Hepatocyte (in vitro differentiated cells): ENCODE data around the gene RPL29. TPM values are rescaled to one million over a fixed set of nuclear protein-coding genes. Genes with fewer than 3 reads are reported as not detected.

Source experiments
- DNase-seq: peaks from one replicate; pipeline ENCODE4 v3.0.0-alpha.2; 2016; ENCODE audit warnings: low spot score
- H2AFZ ChIP-seq: fragments of 200-600 bp; sonication (generic); 2 replicates; pipeline ENCODE4 v1.6.0; 2016; ENCODE audit warnings: antibody characterized with exemption, mild to moderate bottlenecking
- H3K27ac ChIP-seq: fragments of 200-600 bp; sonication (generic); 2 replicates; pipeline ENCODE4 v1.5.1; 2016; ENCODE audit warnings: mild to moderate bottlenecking
- H3K27me3 ChIP-seq: fragments of 200-600 bp; sonication (generic); 2 replicates; pipeline ENCODE4 v1.6.1; 2016
- H3K36me3 ChIP-seq: fragments of 200-600 bp; sonication (generic); replicated peaks from 2 replicates; pipeline ENCODE4 v1.5.1; 2016; ENCODE audit warnings: low read depth; ENCODE audit not compliant: insufficient read depth
- H3K4me1 ChIP-seq: fragments of 200-600 bp; sonication (generic); 2 replicates; pipeline ENCODE4 v1.5.1; 2016; ENCODE audit warnings: mild to moderate bottlenecking, moderate library complexity; ENCODE audit not compliant: insufficient read depth
- H3K4me2 ChIP-seq: fragments of 200-600 bp; sonication (generic); 2 replicates; pipeline ENCODE4 v1.6.0; 2016
- H3K4me3 ChIP-seq: fragments of 200-600 bp; sonication (generic); 2 replicates; pipeline ENCODE4 v1.5.1; 2016; ENCODE audit warnings: mild to moderate bottlenecking
- H3K79me2 ChIP-seq: fragments of 200-600 bp; sonication (generic); 2 replicates; pipeline ENCODE4 v1.6.0; 2017; ENCODE audit warnings: mild to moderate bottlenecking
- H3K9me2 ChIP-seq: fragments of 200-600 bp; sonication (generic); replicated peaks from 2 replicates; pipeline ENCODE4 v1.6.0; 2017; ENCODE audit warnings: mild to moderate bottlenecking; ENCODE audit not compliant: insufficient read depth
- H3K9me3 ChIP-seq: fragments of 200-600 bp; sonication (generic); 2 replicates; pipeline ENCODE4 v1.5.1; 2016; ENCODE audit warnings: low read depth, mild to moderate bottlenecking
- H4K20me1 ChIP-seq: fragments of 200-600 bp; sonication (generic); 2 replicates; pipeline ENCODE4 v1.6.0; 2016; ENCODE audit warnings: mild to moderate bottlenecking; ENCODE audit not compliant: insufficient read depth, poor library complexity, severe bottlenecking
- EZH2 ChIP-seq: fragments of 200-600 bp; sonication (generic); IDR thresholded peaks from 2 replicates; pipeline ENCODE4 v1.6.1; 2016; ENCODE audit warnings: antibody characterized with exemption, mild to moderate bottlenecking, borderline replicate concordance
- EZH2phosphoT487 ChIP-seq: fragments of 200-600 bp; sonication (generic); IDR thresholded peaks from one replicate; pipeline ENCODE4 v1.6.1; 2018; ENCODE audit warnings: antibody characterized with exemption, mild to moderate bottlenecking, low read depth, moderate library complexity; ENCODE audit not compliant: unreplicated experiment, severe bottlenecking
- WGBS: methylation state at CpG from one replicate; pipeline ENCODE4 v1.1.6; 2016; ENCODE audit warnings: low lambda C conversion rate; ENCODE audit errors: missing lambda C conversion rate; 5-methylcytosine and 5-hydroxymethylcytosine counted together
- polyA plus RNA-seq: library from polyadenylated mRNA; unstranded; fragments of >200 nt; fragmentation: Nextera tagmentation; extraction: Ambion mirVana; gene quantifications from 2 replicates; pipeline ENCODE4 v1.2.1, GENCODE V29; 2016
- total RNA-seq: library from RNA; depleted of rRNA; stranded (reverse); fragments of >200 nt; gene quantifications from 2 replicates; pipeline ENCODE4 v1.2.3, GENCODE V29; 2014
- TF ChIP-seq, protein P1 (sequence below): fragments of 200-600 bp; sonication (generic); IDR thresholded peaks from 2 replicates; pipeline ENCODE4 v1.5.1; 2016; ENCODE audit warnings: antibody characterized with exemption, mild to moderate bottlenecking; ENCODE audit not compliant: poor library complexity

Gene RPL29
- total and polyA plus RNA-seq, 2 experiments from 2014 or later: 786 to 981 TPM

DNA sequence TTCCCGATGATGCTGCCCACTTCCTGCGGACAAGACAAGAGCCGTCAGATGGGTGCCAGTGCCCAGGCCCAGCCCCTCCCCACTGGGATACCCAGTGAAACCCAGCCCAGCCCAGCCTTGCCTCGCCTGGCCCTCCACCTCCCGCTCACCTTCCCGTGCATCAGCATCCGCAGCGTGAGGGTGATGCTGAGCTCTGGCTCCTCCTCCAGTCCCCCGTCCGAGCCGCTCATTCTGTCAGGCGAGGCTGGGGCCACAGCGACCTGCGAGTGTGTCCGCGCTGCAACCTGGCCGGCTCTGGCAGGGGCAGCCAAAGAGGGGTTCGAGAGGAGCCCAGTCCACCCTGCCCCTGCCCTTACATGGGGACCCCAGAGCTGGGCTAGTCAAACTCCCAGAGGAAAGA is 34.7 kb downstream of the RPL29 start:
- TF ChIP-seq EZH2phosphoT487 (no peak), EZH2 (no peak)
- TF ChIP-seq, protein P1, sequence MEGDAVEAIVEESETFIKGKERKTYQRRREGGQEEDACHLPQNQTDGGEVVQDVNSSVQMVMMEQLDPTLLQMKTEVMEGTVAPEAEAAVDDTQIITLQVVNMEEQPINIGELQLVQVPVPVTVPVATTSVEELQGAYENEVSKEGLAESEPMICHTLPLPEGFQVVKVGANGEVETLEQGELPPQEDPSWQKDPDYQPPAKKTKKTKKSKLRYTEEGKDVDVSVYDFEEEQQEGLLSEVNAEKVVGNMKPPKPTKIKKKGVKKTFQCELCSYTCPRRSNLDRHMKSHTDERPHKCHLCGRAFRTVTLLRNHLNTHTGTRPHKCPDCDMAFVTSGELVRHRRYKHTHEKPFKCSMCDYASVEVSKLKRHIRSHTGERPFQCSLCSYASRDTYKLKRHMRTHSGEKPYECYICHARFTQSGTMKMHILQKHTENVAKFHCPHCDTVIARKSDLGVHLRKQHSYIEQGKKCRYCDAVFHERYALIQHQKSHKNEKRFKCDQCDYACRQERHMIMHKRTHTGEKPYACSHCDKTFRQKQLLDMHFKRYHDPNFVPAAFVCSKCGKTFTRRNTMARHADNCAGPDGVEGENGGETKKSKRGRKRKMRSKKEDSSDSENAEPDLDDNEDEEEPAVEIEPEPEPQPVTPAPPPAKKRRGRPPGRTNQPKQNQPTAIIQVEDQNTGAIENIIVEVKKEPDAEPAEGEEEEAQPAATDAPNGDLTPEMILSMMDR: no peak
- Histone ChIP-seq H3K9me3 (no peaks in the 10 kb centered on the region), H3K4me2 (no peak overlapping the region), H3K4me3 (no peak overlapping the region), H3K4me1 (peaks cover 14% of the 10 kb centered on the region), H4K20me1 (no peaks in the 10 kb centered on the region), H3K27me3 (no peaks in the 10 kb centered on the region), H3K27ac (no peak overlapping the region), H3K79me2 (peaks cover 20% of the 10 kb centered on the region), H2AFZ (no peak overlapping the region), H3K9me2 (no peaks in the 10 kb centered on the region), H3K36me3 (no peaks in the 10 kb centered on the region)
- no peak for DNase-seq
- 93% methylated on average over 18 of the region's 18 CpGs for WGBS

DNA sequence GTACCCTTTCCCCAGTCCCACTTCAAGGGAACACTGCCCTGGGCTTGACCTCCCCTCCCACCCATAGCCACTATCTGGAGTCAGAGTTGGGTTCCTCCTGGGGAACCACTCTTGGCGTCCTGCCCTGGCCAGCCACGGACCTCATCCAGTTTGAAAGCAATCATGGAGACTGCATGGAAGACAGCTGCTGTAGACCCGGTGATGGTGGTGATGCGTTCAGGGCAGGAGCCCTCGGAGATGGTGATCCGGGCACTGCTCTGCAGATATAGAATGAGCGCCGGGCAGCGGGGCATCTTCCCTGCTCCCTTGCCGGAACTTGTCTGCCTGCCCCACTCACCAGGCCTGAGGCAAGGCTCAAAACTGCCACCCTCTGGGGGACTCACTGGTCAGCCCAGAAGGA is 35.3 kb downstream of the RPL29 start:
- TF ChIP-seq, protein P1: no peak
- no peak for TF ChIP-seq EZH2
- TF ChIP-seq EZH2phosphoT487: no peak
- Histone ChIP-seq H4K20me1 (no peaks in the 10 kb centered on the region), H3K9me3 (no peaks in the 10 kb centered on the region), H3K9me2 (no peaks in the 10 kb centered on the region), H3K4me1 (peaks cover 13% of the 10 kb centered on the region), H3K4me2 (no peak overlapping the region), H3K4me3 (no peak overlapping the region), H3K79me2 (peaks cover 14% of the 10 kb centered on the region), H2AFZ (no peak overlapping the region), H3K36me3 (no peaks in the 10 kb centered on the region), H3K27me3 (peaks cover 3% of the 10 kb centered on the region), H3K27ac (no peak overlapping the region)
- 96% methylated on average over 10 of the region's 10 CpGs for WGBS
- DNase-seq: no peak

DNA sequence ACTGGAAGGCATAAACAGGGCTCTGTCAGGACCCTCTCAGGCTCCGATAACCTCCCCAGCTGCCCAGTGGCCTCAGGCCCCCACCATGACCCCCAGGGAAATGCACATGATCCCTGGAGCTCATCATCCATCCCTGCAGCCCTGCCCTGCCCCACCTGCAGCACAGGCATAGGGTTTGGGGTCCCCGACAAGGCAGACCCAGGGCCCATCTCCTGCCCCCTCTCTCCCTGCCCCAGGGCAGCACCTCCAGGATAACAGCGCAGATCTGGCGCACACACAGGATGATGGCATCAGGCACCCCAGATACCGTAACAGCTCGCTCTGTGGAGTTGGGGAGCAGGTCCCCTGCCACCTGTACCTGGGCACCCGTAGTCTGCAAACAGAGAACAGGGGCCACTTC is 36.0 kb downstream of the RPL29 start:
- H2AFZ ChIP-seq: no peak overlapping the region
- H3K4me2 ChIP-seq: no peak overlapping the region
- DNase-seq: no peak
- no peaks in the 10 kb centered on the region for H3K9me2 ChIP-seq
- no peak overlapping the region for H3K4me3 ChIP-seq
- H4K20me1 ChIP-seq: no peaks in the 10 kb centered on the region
- H3K27ac ChIP-seq: no peak overlapping the region
- no peaks in the 10 kb centered on the region for H3K36me3 ChIP-seq
- peaks cover 7% of the 10 kb centered on the region for H3K79me2 ChIP-seq
- TF ChIP-seq EZH2phosphoT487 (no peak), EZH2 (no peak)
- TF ChIP-seq, protein P1: no peak
- WGBS: 100% methylated on average over 7 of the region's 7 CpGs
- no peaks in the 10 kb centered on the region for H3K9me3 ChIP-seq
- peaks cover 11% of the 10 kb centered on the region for H3K4me1 ChIP-seq
- H3K27me3 ChIP-seq: peaks cover 10% of the 10 kb centered on the region
